Retina (tissue), 1 donor: ENCODE measurements around the gene PRKN.
"Not testable (repeated sequence)": the region's sequence is repeated elsewhere in the genome, so short reads cannot be mapped to it uniquely, and the experiment has no call there.

Experiments
- DNase-seq: peaks from one replicate; pipeline ENCODE4 v3.0.0-alpha.2; 2016

PRKN gene

GRCh38 chr6:162438980-162439379 is 288.6 kb downstream of the PRKN start:
- no peak for DNase-seq

DNA sequence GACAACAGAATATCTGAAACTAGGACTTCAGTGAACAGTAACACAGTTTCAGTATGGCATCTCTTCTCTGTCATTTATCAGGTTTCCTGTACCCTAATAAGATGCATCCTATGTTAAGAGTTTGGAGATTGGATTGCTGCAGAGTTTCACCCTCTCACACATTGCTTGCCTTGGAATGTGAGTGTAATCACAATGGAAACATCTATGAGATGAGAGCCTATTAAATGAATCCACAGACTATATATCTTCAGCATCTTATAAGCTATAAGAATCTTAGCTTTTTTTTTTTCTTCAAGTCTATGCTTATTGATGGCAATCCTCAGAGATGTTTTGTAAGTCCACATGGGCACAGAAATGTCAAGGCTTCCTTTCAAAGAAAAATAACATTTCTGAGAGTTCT is 292.5 kb downstream of the PRKN start:
- DNase-seq, result no peak

DNA sequence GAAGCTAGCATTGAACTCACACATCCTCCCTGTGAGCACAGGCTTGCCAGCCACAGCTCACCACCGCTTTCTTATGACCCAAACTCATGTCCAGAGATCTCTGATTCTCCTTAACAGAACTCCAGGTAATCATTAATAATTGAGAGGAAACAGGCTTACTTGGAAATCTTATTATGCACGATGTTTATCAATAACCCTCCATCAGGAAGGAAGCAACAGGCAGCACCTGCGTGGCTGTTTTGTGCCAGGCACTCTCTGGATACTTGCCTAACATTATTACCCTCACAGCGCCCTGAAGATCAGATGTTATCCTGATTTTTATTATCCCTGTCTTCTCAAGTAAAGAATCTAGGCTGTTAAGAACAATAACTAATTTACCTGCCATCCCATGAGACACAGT is 306.6 kb downstream of the PRKN start:
- DNase-seq, result no peak

DNA sequence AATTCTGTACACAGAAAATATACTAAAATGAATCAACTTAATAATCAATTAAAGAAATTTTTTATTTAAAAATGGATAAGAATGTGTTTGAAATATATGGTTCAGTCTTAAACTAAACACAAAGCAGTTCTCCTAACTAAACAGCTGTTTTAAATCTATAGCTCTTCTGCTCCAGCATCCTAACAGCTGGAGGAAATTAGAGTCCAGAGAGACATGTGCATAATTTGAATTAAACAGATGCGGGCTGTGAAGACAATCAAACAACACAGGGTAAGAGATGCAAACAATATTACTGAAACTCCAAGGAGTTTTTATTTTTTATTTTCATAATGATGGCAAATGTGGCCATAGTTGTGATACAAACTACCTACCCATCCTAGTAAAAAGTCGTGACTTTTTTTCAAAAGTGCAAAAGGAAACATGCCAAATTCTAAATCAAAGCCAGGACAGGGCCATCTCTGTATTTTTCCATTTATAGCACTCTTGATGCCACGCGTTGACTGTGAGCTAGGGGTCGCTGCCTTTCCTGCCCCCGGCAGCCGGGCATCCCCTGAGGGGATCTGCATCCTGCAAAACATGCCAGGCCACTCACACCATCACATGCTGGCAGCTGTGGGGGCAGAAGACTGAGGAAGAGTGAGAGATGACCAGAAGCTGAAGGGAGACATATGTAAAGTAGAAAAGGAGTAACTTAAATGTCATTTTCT is 310.6 kb downstream of the PRKN start:
- no peak for DNase-seq

GRCh38 chr6:162416307-162416706 is 311.3 kb downstream of the PRKN start:
- no peak for DNase-seq

DNA sequence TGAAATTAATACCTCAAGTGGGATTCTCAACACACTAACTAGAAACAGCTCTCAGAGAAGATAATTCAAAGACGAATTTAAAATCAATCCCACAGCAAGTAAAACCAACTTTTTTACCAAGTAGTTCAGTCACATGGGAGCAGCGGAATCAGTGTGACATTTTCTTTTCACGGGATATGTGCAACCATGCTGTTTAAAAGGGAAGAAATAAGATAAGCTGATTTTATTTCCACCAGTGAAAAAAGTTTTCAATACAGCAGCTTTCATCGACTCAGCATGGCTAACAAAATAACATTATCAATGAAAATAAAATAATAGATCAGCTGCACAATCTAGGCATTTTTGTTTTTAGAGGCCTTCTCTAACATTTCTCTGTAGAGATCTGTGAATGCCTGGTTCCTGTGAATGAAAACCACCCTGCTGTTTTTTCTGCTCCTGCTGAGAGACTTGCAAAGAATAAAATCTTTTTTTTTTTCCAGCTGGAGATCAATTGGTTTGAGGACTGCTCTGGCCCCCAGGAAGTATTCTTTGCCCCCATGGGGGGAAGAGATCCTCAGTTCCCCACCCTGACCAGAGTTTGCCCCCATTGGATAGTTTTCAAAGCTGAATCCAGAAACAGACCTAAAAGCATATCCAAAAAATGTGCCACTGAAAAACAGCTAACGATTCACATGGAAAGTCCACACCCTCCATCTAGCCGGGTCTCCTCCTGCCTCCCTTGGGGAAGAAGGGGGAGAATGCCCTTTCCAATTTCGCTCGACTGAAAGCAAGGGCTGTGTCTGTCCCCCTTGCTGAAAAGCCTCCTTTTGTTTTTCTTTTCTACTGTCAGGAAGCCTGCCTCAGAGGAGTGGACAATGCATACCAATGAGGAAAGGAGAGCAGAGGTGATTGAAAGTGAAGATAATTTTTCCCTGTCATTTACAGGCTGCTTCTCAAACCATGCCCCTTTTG is 317.6 kb downstream of the PRKN start:
- DNase-seq, result peak; percentile 47

DNA sequence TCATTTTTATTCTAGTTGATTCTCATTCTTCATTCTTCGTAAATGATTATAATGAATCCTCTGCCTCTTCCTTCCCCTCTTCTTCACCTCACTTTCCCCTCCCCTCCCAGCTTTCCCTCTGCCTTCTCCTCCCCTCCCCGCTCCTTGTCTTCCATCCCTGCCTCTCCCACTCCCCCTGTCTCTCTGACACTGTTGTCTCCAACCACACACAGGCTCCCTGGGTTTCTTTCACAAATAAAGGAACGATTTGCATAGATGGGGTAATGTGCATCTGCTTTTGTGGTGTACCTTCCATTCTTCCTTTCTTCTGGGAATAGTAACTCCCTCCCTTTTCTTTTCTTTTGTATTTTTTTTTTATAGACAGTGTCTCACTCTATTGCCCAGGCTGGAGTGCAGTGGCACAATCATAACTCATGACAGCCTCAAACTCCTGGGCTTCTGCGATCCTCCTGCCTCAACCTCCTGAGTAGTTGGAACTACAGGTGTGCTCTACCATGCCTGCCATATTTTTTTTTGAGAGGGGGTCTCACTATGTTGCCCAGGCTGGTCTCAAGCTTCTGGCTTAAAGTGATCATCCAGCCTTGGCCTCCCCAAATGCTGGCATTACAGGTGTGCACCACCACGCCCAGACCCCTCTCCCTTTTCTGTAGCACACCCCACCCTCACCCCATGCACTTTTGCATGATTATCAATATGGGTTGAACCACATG is 318.6 kb downstream of the PRKN start:
- DNase-seq, result no peak

DNA sequence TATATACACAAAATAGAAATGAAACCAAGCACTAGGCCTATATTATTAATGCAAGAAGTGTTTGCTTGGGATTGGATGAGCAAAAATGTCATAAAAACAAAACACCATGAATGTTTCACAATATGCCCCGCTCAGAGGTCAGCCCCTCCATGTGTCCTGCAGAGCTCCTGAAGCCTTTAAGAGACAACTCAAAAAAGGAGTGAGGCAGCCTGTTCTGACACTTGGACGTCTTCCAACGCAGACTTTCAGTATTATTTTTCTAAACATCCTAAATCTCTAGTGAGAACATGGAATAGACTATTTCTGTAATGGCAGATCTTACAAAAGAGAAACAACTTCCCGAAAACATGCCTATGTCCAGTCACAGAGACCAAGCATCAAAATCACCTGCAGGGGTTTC is 322.6 kb downstream of the PRKN start:
- DNase-seq, result no peak

DNA sequence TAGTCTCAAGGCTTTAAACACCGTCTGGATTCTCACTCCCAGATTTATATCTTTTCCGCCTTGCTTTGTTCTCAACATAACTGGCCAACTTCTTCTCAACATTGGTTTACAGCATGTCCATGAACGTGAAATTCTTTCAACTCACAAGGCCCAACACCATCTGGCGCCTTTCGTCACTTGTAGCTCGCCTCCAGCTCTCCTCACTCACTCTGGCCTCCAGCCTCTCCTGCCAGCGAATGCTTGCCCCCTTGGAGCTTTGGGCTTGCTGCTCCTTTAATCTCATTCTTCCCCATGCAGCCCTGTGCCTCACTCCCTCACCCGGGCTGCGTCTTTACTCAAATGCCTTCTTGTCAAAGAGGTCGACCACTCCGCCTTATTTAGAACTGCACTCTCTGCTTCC is 324.5 kb downstream of the PRKN start:
- DNase-seq, result no peak

GRCh38 chr6:162395181-162395580 is 332.4 kb downstream of the PRKN start:
- DNase-seq, result no peak

DNA sequence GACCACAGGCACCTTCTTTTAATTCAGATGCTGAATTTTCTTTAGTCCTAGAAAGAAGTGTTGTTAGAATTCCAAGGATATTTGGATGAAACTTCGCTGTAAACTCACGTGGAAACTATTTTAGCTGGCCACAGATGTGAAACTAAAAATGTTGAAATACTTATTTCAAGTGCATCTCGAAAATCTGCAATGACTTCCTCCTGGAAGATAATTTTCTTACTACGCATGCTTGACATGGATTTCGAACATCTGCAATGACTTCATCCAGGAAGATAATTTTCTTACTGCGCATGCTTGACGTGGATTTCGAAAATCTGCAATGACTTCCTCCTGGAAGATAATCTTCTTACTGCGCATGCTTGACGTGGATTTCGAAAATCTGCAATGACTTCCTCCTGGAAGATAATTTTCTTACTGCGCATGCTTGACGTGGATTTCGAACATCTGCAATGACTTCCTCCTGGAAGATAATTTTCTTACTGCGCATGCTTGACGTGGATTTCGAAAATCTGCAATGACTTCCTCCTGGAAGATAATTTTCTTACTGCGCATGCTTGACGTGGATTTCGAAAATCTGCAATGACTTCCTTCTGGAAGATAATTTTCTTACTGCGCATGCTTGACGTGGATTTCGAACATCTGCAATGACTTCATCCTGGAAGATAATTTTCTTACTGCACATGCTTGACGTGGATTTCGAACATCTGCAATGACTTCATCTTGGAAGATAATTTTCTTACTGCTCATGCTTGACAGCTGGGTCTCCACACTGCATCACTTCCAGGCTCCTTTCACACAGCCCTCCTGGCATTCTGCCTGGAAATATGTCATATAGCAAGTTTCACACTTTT is 336.4 kb downstream of the PRKN start:
- not testable (repeated sequence) for DNase-seq

DNA sequence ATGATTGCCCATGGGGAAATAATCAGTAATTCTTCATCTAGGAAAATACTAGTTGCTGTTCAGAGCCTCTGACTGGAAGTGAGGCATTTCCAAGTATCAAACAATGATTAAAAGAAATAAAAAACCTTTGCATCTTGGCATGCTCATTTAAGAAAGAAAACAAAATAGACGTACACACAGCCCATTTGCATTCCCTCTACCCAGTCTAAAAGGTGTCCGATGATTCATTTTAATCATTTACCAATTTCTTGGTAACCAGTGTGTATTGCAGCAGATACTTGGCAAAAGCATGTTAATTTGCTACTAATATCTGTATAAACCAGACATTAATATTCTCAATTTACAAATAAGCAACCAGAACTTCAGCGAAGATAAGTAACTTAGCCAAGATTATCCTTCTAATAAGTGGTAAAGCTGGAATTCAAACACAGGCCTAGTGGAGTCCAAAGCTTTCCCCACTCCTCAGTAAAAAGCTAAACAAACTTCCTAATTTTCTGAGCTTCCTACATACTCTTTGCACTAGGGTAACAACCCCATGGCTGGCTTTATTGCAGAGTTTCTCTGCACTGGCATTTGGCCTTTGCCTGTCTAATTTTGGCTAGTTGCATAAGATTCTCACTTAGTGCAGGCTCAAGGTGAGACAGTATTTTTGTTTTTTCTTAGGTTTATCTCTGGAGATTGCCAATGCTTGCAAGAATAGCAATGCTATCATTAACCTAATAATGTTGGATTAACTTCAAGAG is 338.1 kb downstream of the PRKN start:
- DNase-seq, result no peak

DNA sequence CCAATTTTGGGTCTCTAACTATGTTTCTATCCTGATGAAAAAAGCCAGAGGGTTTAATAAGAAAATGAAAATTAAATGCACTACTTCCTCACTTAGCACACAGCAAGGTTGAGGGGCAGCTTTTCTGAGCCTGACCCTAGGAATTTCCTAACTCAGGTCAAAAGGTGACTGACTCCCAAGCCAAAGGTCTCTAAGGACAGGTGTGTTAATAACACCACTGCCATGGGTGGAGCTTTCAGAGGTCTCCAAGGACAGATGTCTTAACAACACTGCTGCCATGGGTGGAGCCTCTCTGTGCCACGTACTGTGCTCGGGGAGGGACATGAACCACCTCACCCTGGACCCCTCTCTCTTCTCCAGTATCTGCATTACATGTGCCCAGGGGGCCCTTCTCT is 339.2 kb downstream of the PRKN start:
- no peak for DNase-seq

DNA sequence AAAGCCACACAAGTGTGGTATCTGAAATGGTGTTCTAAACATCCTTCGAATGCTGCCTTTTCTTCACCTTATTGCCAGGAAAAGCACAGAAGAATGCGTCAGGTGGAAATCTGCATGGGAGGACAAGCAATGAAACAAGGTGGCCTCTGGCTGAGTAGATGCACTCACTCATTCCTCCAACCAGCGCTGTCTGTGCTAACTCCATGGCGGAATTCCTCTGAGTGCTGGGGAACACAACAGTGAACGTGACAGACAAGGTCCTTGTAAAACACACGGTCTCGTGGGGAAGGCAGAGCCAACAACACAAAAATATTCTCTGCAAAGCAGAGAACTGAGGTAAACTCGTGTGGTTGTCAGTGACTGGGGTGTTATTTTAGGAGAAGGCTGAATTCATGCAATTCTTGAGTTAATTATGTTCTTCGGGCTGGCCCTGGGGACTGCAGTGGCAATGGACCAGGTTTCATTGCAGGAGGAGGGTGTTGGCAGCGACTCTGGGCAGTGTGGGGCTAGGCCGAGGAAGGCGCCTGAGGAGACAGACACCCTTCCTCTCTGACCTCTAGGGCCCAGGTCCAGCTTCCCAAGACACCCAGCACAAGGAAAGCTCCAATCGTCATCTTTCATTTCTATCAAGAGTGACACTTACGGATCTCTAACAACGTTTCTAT is 339.7 kb downstream of the PRKN start:
- DNase-seq, result no peak

GRCh38 chr6:162385980-162386379 is 341.6 kb downstream of the PRKN start:
- DNase-seq, result no peak

GRCh38 chr6:162379757-162380409 is 347.7 kb downstream of the PRKN start:
- peak; percentile 46 for DNase-seq

GRCh38 chr6:162377735-162378134 is 349.8 kb downstream of the PRKN start:
- DNase-seq, result no peak

DNA sequence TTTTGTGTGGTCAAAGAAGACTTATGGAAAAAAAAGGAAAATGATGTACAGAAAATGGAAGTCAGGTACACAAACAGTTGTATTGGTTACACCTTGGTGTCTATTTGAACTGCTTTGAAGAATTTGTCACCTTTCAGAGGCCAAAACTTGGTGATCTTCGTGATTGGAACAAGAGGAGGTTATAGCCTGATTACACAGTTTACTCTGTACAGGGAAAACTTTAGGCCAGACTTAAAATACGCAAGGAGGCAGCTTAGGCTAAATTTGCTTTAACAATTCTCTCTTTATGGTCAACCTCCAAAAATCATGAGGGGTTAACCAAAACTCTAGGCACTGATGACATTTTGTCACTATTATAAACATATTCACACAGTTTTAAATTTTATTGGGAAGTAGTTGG is 353.7 kb downstream of the PRKN start:
- no peak for DNase-seq

DNA sequence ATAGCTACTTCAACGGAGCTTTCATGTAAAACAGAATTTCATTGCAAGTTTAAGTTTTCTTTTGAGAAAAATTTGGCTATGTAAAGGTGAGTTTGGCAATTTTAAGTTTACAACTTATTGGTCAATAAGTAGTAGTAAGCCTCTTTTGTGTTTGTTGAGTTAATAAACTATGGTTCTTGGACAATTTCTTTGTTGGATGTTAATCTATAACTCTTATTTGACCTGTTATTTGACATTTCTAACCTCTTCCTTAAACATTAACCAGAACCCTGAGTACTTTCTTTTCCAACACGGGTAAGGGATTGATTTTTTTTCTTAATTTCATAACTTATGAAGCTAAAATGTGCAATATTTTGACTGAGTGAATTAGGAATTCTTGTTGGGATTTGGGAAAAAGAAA is 354.4 kb downstream of the PRKN start:
- DNase-seq, result no peak

DNA sequence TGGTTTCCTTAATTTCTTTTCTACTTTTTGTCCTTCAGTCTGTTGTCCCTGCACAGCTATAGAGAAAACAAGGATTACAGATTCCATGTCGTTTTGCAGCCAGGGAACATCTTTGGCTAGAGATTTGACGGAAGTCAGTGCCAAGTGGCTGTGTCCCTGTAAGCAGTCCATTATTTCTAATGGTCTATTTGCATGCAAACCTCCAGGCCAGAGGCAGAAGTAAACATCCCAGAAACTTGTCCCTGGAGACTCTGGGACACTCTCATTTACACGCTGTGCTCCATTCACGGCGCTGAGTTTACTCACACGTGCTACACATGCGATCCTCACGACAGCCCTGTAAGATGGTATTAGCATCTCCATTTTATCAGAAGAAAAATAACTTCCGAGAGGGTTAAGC is 355.5 kb downstream of the PRKN start:
- no peak for DNase-seq

GRCh38 chr6:162371121-162371520 is 356.4 kb downstream of the PRKN start:
- DNase-seq, result no peak
